MM.1S (cell line): ENCODE data around the gene SNX8.

Source experiments
- DNase-seq: peaks from one replicate; pipeline ENCODE4 v3.0.0-alpha.2; 2015
- H2AFZ ChIP-seq: fragments of 300-600 bp; sonication (generic); 2 replicates; pipeline ENCODE4 v1.6.0; 2016; ENCODE audit warnings: antibody characterized with exemption, low read length
- H3F3A ChIP-seq: fragments of 300-600 bp; sonication (generic); 2 replicates; pipeline ENCODE4 v1.6.1; 2016; ENCODE audit warnings: mild to moderate bottlenecking, antibody characterized with exemption, low read length, moderate library complexity, mixed read lengths; ENCODE audit not compliant: insufficient read depth
- H3K27ac ChIP-seq: fragments of 300-600 bp; sonication (generic); 2 replicates; pipeline ENCODE4 v1.5.1; 2016; ENCODE audit warnings: mild to moderate bottlenecking, low read length
- H3K27me3 ChIP-seq: fragments of 300-600 bp; sonication (generic); replicated peaks from 2 replicates; pipeline ENCODE4 v1.6.0; 2016; ENCODE audit warnings: low read length; ENCODE audit not compliant: insufficient read depth
- H3K36me3 ChIP-seq: fragments of 300-600 bp; sonication (generic); replicated peaks from 2 replicates; pipeline ENCODE4 v1.6.1; 2016; ENCODE audit warnings: mild to moderate bottlenecking, low read length, mixed read lengths; ENCODE audit not compliant: insufficient read depth
- H3K4me1 ChIP-seq: fragments of 300-600 bp; sonication (generic); 2 replicates; pipeline ENCODE4 v1.6.1; 2016; ENCODE audit warnings: low read length, mixed read lengths
- H3K4me2 ChIP-seq: fragments of 300-600 bp; sonication (generic); 2 replicates; pipeline ENCODE4 v1.6.0; 2016; ENCODE audit warnings: low read depth, low read length
- H3K4me3 ChIP-seq: fragments of 300-600 bp; sonication (generic); 2 replicates; pipeline ENCODE4 v1.5.1; 2016; ENCODE audit warnings: low read length, mixed read lengths
- H3K79me2 ChIP-seq: fragments of 300-600 bp; sonication (generic); 2 replicates; pipeline ENCODE4 v1.6.1; 2016; ENCODE audit warnings: mixed run types, low read length, mixed read lengths
- H3K9ac ChIP-seq: fragments of 300-600 bp; sonication (generic); 2 replicates; pipeline ENCODE4 v1.6.1; 2016; ENCODE audit warnings: low read length, mixed read lengths
- H3K9me2 ChIP-seq: fragments of 300-600 bp; sonication (generic); replicated peaks from 2 replicates; pipeline ENCODE4 v1.6.1; 2016; ENCODE audit warnings: mild to moderate bottlenecking, low read length, mixed read lengths; ENCODE audit not compliant: insufficient read depth
- H3K9me3 ChIP-seq: fragments of 300-600 bp; sonication (generic); replicated peaks from 2 replicates; pipeline ENCODE4 v1.6.1; 2016; ENCODE audit warnings: mild to moderate bottlenecking, low read length, mixed read lengths; ENCODE audit not compliant: insufficient read depth
- H4K20me1 ChIP-seq: fragments of 300-600 bp; sonication (generic); 2 replicates; pipeline ENCODE4 v1.6.1; 2016; ENCODE audit warnings: mild to moderate bottlenecking, low read length, moderate library complexity, mixed read lengths; ENCODE audit not compliant: insufficient read depth
- EZH2 ChIP-seq: fragments of 300-600 bp; sonication (generic); optimal IDR thresholded peaks from 2 replicates; pipeline ENCODE3; 2017; ENCODE audit warnings: low read depth, mild to moderate bottlenecking, antibody characterized with exemption, low read length, mixed read lengths
- EZH2phosphoT487 ChIP-seq: fragments of 300-600 bp; sonication (generic); IDR thresholded peaks from 2 replicates; pipeline ENCODE4 v1.6.1; 2018; ENCODE audit warnings: antibody characterized with exemption, low read length
- TF ChIP-seq, protein P1 (sequence below): fragments of 300-600 bp; sonication (generic); IDR thresholded peaks from 2 replicates; pipeline ENCODE4 v1.5.1; 2016; ENCODE audit warnings: antibody characterized with exemption, low read length, mixed read lengths

Gene SNX8

DNA sequence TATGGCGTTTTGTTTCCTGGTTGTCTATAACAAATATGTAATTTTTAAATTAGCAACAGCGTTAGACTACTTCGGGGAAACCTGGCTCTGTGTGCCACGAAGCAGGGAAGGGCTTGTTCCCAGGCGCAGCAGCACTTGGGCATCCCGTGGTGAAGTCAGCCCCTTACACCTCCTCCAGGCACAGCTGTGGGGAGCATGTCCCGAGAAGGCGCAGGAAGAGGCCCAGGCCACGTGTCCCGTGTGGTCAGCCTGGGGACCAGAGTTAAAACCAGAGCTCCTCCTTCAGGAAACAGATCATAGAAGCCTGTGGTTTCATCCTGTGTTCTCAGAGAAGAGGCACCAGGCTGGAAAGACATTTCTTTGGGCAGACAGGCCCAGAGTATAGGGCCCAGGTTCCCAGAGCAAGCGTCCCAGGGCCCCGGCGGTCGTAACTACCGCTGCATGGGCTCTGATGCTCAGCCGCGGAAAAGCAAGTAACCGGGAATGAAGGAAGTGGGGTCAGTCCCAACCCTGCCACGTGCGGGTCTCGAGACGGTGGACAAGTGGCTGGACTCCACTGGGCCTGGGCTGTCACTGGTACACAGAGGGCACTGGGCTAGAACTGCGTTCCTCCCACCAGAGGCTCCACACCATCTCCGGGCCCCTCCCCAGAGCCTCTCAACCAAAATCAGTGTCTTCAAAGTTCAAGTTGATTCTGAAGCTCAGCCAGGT lies 65.1 kb downstream of the SNX8 start:
- H2AFZ ChIP-seq, result peak overlapping the region; percentile 30
- H3K9ac ChIP-seq, result peak overlapping the region; percentile 16; the same call in 1 of the 2 replicates
- peak overlapping the region; percentile 14; the same call in 1 of the 2 replicates for H3K4me3 ChIP-seq

DNA sequence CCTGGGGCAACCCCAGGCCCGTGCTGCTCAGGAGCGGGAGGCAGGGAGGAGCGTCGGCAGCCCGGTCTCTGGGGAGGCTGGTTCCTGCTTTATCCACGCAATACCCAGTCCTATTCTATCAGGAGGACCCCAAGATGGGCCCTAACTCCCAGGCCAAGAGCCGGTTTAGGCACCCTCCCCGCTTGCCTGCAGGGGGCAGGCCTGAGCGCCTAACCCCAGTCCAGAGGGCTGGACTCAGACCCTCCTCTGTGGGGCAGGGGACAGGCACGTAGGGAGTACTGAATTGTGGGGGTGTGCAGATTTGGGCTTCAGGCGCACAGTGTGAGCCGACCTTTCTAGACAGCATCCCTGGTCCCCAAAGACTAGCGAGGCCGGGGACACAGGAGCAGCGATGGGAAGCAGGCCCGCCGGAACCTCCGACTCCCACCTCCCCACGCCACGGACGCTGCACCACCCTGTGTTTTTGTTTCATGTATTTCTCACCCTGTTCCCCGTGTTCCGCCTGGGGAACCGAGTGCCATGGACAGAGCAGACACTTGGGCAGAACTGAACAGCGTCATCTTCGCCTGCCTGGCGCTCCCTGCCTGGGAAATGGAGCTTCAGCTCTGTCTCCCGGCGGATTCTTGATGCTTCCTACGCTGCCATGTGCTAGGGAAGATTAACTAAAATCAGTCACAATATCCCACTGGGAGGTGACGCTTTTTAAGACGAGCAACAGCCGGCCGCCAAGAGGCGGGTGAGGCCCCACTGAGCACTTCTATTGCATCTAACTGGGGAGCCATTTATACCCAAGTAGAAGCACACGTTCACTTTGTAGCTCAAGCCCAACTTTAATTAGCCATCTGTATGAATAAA lies 66.9 kb downstream of the SNX8 start:
- Histone ChIP-seq H3K9ac (no peak overlapping the region), H3K4me3 (no peak overlapping the region), H3K4me2 (no peak overlapping the region), H2AFZ (no peak overlapping the region), H3F3A (peaks cover 20% of the 10 kb centered on the region), H4K20me1 (no peaks in the 10 kb centered on the region), H3K4me1 (peaks cover 24% of the 10 kb centered on the region), H3K9me3 (no peaks in the 10 kb centered on the region), H3K27ac (no peak overlapping the region), H3K27me3 (no peaks in the 10 kb centered on the region), H3K36me3 (no peaks in the 10 kb centered on the region), H3K79me2 (0 out of 2 replicates have a peak, but pooled peaks cover 6% of the 10 kb centered on the region), H3K9me2 (no peaks in the 10 kb centered on the region)
- no peak for TF ChIP-seq EZH2
- no peak for TF ChIP-seq EZH2phosphoT487
- TF ChIP-seq, protein P1, sequence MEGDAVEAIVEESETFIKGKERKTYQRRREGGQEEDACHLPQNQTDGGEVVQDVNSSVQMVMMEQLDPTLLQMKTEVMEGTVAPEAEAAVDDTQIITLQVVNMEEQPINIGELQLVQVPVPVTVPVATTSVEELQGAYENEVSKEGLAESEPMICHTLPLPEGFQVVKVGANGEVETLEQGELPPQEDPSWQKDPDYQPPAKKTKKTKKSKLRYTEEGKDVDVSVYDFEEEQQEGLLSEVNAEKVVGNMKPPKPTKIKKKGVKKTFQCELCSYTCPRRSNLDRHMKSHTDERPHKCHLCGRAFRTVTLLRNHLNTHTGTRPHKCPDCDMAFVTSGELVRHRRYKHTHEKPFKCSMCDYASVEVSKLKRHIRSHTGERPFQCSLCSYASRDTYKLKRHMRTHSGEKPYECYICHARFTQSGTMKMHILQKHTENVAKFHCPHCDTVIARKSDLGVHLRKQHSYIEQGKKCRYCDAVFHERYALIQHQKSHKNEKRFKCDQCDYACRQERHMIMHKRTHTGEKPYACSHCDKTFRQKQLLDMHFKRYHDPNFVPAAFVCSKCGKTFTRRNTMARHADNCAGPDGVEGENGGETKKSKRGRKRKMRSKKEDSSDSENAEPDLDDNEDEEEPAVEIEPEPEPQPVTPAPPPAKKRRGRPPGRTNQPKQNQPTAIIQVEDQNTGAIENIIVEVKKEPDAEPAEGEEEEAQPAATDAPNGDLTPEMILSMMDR, result peak; percentile 52
- no peak for DNase-seq

More for the DNA sequence above, 65.1 kb downstream of the SNX8 start:
- DNase-seq, result peak; percentile 72
- no peaks in the 10 kb centered on the region for H3K79me2 ChIP-seq
- no peaks in the 10 kb centered on the region for H3K9me3 ChIP-seq
- H4K20me1 ChIP-seq, result no peaks in the 10 kb centered on the region
- peaks cover 10% of the 10 kb centered on the region; the same call in 1 of the 2 replicates for H3F3A ChIP-seq
- H3K4me2 ChIP-seq, result peak overlapping the region; percentile 48
- no peaks in the 10 kb centered on the region for H3K36me3 ChIP-seq
- peak overlapping the region; percentile 64; the same call in 1 of the 2 replicates for H3K27ac ChIP-seq
- H3K9me2 ChIP-seq, result no peaks in the 10 kb centered on the region
- H3K4me1 ChIP-seq, result peaks cover 16% of the 10 kb centered on the region
- TF ChIP-seq, protein P1, result peak; percentile 18
- TF ChIP-seq EZH2phosphoT487 (no peak), EZH2 (no peak)
- H3K27me3 ChIP-seq, result no peaks in the 10 kb centered on the region

DNA sequence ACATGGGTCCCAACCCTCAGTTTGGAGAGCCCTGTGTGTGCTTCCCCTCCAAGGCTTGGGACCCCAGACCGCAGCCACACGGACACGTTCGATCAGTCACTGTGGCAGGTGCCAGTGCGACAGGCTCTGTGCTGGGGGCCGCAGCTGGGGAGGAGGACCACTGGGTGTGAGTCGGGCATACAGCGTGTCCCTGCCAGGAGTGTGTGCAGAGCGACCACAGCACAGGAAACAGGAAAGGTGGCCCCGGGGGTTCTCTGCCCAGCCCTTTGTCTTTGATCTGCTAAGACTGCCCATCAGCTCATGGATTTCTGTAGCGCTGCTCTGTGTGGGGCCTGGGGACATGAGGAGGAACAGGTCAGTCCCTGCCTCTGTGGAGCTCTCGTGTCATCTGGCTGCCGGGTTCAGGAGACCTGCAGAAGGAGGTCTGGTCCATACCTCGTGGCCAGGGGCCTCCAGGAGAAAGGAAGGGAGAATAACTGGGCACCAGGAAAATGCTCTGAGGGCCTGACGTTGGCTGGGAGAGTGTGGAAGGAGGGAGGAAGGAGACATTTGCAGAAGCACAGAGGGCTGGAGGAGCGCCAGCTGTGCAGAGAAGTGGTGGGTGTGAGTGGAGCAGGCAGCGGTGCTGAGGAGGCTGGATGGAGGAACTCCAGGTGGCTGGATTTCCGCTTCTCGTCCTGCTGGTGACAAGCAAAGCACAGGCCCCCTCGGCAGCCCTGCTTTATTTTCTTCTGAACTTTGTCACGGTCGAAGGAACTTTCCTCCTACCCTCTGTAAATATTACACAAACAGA lies 68.2 kb downstream of the SNX8 start:
- Histone ChIP-seq H3K9ac (no peak overlapping the region), H2AFZ (no peak overlapping the region), H3K27ac (no peak overlapping the region), H3F3A (peaks cover 20% of the 10 kb centered on the region), H3K36me3 (no peaks in the 10 kb centered on the region), H3K79me2 (peaks cover 16% of the 10 kb centered on the region), H3K27me3 (no peaks in the 10 kb centered on the region), H3K4me3 (no peak overlapping the region), H4K20me1 (no peaks in the 10 kb centered on the region), H3K9me2 (no peaks in the 10 kb centered on the region), H3K4me2 (no peak overlapping the region), H3K4me1 (peaks cover 24% of the 10 kb centered on the region), H3K9me3 (no peaks in the 10 kb centered on the region)
- DNase-seq, result no peak
- TF ChIP-seq EZH2 (no peak), EZH2phosphoT487 (no peak)
- TF ChIP-seq, protein P1, result no peak
